ENCODE measurements around the gene WDR74.
"Not testable (repeated sequence)": the region's sequence is repeated elsewhere in the genome, so short reads cannot be mapped to it uniquely, and the experiment has no call there.

WDR74 gene

GRCh38 chr11:62859281-62859703 lies 19.9 kb upstream of the WDR74 start:
- not testable (repeated sequence) for DNase-seq

GRCh38 chr11:62858201-62858600 lies 18.8 kb upstream of the WDR74 start:
- no peak for DNase-seq

GRCh38 chr11:62857541-62857982 lies 18.2 kb upstream of the WDR74 start:
- DNase-seq: no peak

- no peak for DNase-seq
Measured at GRCh38 chr11:62856333-62856895, 17.0 kb upstream of the WDR74 start.

- peak; percentile 99 for DNase-seq
Measured at GRCh38 chr11:62855571-62856332, 16.4 kb upstream of the WDR74 start.

- no peak for DNase-seq
Measured at GRCh38 chr11:62854825-62855570, 15.6 kb upstream of the WDR74 start.

- DNase-seq: no peak
Measured at GRCh38 chr11:62854013-62854824, 14.8 kb upstream of the WDR74 start.

- DNase-seq: no peak
Measured at GRCh38 chr11:62853279-62853965, 14.0 kb upstream of the WDR74 start.

- DNase-seq: no peak
Measured at GRCh38 chr11:62852523-62853188, 13.3 kb upstream of the WDR74 start.

GRCh38 chr11:62851807-62852522 lies 12.6 kb upstream of the WDR74 start:
- DNase-seq: no peak

GRCh38 chr11:62850911-62851806 lies 11.8 kb upstream of the WDR74 start:
- no peak for DNase-seq

- DNase-seq: no peak
Measured at GRCh38 chr11:62847767-62848314, 8.5 kb upstream of the WDR74 start.

- DNase-seq: no peak
Measured at GRCh38 chr11:62846177-62846576, 6.8 kb upstream of the WDR74 start.

GRCh38 chr11:62844154-62844553 lies 4.8 kb upstream of the WDR74 start:
- no peak for DNase-seq

- no peak for DNase-seq
Measured at GRCh38 chr11:62843466-62843865, 4.1 kb upstream of the WDR74 start.

GRCh38 chr11:62842891-62843290 lies 3.5 kb upstream of the WDR74 start:
- DNase-seq: not testable (repeated sequence)

- no peak for DNase-seq
Measured at GRCh38 chr11:62842171-62842741, 2.9 kb upstream of the WDR74 start.

- DNase-seq: peak; percentile 93
Measured at GRCh38 chr11:62841361-62842170, 2.2 kb upstream of the WDR74 start.
